T-helper 1 cell treated with Interleukin-12 subunit alpha and Interleukin-12 subunit beta and Interleukin-4 antibody, amounts not matched to agents 30 ng/mL and 1 ng/mL, for 36 hours (primary cell): ENCODE results near the gene S100A4. TPM values are rescaled to one million over a fixed set of nuclear protein-coding genes. Genes with fewer than 3 reads are reported as not detected.

ENCODE experiments used
- intact Hi-C: fragments of 100-400 bp; cut with micrococcal nuclease; formaldehyde crosslinking; loops from one replicate; pipeline ENCODE4 v1.15.1; 2024
- total RNA-seq: library from RNA; stranded (reverse); gene quantifications from 2 replicates; pipeline ENCODE4 v1.2.3, GENCODE V29; 2022

S100A4 gene
- total RNA-seq, 1 donor from 2014 or later, result 762 TPM

DNA sequence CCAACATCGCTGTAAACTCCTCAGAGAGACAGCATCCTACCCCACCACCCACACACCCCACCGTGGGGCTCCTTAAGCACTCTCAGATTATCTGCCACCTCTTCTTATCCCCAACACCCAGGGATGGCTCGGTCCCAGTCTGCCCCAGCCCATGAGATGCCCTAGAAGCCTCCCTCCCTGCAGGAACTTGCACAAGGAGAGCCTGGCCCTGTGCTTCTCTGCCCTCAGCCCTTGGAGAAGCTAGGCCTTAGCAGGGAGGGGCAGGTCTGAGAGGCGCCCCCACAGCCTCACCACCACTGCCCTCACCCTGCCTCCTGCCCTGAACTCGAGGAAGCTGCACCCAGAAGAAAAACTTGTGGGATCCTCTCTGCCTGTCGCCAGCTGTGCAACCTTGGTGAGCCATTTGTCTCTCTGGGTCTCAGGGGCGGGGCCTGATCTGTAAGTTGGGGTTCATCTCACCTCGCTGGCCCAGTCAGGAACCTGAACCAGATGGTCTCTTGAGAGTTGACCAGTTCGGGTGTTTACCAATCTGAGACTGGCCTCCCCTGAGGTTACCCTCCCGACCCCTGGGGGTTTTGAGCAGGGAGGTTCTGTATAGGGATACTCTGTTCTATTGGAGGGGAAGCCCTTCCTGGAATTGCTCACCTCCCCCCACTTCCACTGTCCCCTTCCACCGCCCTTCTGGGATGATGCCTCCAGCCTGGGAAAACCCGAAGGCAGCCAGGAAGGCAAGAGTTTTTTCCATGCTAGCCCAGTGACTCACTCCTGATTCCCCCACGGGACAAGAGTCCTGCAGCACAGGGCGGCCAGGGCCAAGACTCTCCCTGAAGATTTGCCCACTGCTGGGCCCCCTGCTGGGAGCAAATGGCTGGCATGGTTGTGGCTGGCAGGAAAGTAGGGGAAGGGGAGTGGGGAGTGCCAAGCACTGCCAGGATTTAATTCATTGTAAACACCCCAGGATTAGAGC lies 3.4 kb upstream of the S100A4 start, which contains the start of gene S100A3:
TSS of gene S100A3 (minus strand) at position 537 of the 967 bp plus-strand sequence. CDS start 773 bp downstream, outside the sequence.
- intact Hi-C loops, result loop anchor here (5.0 kb wide), 1 partner anchor 178 kb away; the partner anchor contains the start of gene INTS3

DNA sequence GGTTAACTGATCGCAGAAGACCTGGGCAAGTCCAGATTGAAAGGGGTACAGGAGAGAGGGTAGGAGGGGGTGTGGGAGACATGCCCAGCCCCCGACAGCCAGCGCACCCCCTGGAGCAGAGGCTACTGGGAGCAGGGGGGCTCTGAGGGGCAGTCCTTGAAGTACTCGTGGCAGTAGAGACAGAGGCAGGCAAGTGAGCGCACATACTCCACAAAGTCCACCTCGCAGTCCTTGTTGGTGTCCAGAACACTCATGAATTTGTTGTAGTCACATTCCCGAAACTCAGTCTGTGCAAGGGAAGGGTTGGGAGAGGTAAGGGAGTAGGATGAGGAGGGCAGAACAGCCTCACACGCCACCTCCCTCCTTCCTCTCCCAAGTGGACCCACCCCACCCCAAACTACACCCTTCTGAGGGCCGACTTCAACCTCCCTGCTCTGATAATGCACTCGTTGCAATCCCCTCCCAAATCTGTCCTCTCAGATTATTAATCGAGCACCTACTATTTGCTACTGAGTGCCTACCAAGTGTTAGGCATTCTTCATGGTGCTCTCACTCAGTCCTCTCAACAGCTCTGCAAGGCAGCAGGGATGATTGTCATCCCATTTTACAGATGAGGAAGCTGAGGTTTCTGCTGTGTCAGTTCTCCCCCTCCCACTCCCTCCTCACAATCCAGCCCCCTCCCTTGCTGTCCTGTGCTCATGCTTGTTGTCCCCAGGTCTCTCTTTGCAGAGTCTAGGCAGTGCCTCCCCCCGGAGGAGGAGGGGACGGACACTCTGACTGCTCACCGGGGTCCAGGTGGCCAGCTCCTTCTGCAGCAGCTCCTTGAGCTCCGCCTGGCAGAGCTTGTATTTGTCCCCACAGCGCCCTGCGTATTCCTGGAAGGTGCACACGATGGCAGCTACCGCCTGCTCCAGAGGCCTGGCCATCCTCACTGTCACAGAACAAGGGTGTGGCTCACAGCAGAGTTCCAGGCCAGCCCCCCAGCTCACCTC lies 2.2 kb upstream of the S100A4 start:
- intact Hi-C loops, result loop anchor here (5.0 kb wide), 1 partner anchor 179 kb away; the partner anchor contains the start of gene INTS3

GRCh38 chr1:153546796-153547559 lies 1.4 kb upstream of the S100A4 start:
- intact Hi-C loops, result loop anchor here (5.0 kb wide), 1 partner anchor 180 kb away; the partner anchor contains the start of gene INTS3

GRCh38 chr1:153546371-153546770 lies 765 bp upstream of the S100A4 start:
- intact Hi-C loops, result loop anchor here (5.0 kb wide), 1 partner anchor 181 kb away; the partner anchor contains the start of gene INTS3

DNA sequence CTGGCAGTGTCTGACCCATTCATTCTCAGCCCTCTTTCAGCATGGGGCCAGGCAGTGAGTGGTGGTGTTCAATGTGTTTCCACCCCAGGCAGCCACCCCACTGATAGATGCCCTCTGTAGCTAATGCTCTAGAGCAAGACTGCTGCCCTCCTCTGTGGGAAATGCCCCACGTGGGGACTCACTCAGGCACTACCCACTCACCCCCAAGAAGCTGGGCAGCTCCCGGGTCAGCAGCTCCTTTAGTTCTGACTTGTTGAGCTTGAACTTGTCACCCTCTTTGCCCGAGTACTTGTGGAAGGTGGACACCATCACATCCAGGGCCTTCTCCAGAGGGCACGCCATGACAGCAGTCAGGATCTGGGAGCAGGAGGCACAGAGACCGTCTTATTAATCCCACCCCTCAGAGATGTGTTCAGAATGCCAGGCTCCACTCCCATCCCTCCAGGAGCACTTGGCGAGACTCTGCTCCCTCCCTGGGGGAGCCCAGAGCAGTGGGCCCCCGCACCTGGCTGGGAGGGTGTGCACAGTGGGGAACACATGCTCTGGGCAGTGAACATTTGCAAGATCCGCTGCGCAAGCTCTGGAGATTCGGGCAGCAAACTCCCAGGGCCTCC lies 1.0 kb downstream of the S100A4 start:
- intact Hi-C loops, result loop anchor here (1.0 to 5.0 kb wide), 5 partner anchors 8 to 183 kb away; partner anchors contain the start of genes CHTOP and INTS3

- intact Hi-C loops, result no loop called here
Observed at GRCh38 chr1:153543736-153544135, 1.9 kb downstream of the S100A4 start.

DNA sequence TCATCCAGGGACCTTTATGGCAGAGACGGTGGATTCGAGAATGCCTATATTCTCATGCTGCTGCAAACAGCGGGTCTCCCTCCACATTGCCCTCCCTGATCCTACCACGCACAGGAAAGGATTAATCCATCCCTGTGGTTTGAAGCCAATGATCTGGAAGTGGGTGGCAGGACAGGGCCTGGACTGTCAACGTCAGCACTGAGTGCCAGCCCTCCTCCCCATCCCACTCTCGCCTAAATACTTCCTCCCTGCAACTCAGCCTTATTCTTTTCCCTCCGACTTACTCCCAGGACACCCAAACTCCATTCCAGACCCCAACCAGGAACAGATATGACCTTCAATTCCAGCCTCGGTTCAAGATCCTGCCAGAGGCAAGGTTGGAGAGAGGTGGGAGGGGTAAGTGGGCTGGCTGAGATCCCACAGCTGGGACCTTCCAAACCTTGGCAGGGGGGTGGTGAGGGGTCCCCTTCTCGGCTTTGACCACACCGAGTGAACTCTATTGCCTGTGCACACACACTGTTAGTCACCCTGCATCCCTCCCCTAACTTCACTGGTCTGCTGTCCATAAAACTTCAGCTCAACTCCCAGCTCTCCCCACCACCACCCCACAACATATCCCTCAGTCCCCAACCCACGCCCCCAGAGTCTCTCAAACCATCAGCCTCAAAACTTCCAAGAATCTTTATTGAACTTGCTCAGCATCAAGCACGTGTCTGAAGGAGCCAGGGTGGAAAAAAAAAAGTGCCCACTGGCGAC lies 2.5 kb downstream of the S100A4 start:
- intact Hi-C loops, result no loop called here

DNA sequence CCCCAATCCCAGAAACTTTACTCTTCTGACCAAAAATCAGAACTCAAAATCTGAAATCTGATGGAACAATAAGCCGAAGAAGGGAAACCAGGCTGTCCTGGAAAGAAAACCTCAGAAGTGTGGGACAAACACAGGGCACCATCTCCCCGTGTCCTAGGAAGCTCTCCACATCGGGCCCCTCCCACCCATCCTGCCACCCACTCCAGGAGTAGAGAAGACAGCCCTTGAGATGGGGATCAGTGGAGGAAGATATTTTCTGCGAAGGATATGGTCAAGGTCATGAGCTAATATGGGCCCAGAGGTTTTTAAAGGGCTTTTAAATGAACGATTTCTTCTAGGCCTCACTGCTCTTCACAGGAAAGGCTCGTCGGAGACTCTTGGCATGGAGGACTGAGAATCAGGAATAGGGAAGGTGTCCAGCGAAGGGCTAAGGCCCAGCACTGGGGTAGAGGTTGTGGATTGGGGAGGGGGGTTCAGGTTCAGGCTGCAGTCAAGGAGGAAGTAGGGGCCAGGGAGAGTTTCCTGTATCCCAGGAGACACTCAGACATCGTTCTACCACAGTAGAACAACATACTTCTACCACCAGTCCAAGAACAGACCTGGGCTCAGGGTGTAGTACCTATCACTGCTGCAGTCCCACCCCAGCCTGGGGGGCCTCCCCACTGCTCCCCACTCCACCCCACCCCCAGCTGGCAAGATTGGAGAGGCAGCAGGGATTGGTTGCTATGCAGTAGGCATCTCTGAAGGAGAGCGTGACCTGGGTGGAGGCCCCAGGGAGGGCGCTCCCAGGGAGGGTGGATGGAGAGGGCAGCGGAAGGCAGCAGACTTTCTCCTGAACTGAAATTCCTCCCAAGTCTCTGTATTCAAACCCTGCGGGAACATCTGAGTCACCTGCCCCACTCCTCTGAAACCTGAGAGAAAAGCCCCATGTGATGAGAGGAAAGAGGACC lies 3.7 kb downstream of the S100A4 start:
- intact Hi-C loops, result no loop called here

- intact Hi-C loops, result no loop called here
Observed at GRCh38 chr1:153540394-153541361, 4.9 kb downstream of the S100A4 start, which contains the start of gene S100A5. TSS of gene S100A5 (minus strand) at chr1:153540934. CDS start at chr1:153540191, 743 bp downstream.

- intact Hi-C loops, result loop anchor here (10.0 kb wide), 1 partner anchor 425 kb away; the partner anchor contains the start of genes CREB3L4 and SLC39A1
Observed at GRCh38 chr1:153539395-153540093, 6.1 kb downstream of the S100A4 start.

DNA sequence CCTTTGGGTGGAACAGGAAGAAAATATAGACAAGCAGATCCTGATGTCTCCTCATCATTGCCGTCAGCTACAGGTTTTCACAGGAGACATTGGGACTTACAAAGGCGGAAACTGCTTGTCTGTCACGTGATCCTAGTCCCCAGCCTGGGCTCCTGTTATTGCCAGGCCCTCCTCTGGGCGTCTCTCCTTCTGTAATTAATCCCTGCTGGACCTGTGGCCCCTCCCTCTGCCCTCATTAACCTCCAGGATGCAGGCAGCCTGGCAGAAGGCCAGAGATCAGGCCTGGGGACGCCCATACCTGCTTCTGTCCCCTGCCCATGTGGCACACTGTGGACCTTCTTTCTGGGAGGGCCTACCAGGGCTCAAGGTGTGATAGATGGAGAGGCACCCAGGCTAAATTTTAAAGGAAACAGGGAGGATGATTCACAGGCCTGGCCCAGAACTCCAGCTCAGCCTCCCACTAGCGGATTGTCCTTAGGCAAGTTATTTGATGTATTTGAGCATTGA lies 7.2 kb downstream of the S100A4 start:
- intact Hi-C loops, result loop anchor here (10.0 kb wide), 1 partner anchor 426 kb away; the partner anchor contains the start of genes CREB3L4 and SLC39A1

DNA sequence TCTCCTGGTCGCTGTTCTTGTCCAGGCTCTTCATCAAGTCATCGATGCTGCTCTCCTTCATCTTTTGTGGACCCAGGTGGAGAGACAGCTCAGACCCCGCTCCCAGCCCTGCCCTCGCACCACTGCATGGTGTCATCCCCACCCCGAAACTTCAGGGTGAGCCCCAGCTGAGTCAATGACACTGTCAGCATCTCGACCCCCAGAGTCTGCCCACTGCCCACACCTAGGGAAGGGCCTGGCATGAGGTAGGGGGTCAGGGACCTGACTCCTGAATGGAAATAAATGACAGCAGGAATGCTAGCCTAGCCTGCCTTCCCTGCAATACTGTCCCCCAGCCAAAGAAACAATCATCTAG lies 8.3 kb downstream of the S100A4 start:
- intact Hi-C loops, result loop anchor here (10.0 kb wide), 1 partner anchor 427 kb away; the partner anchor contains the start of genes CREB3L4 and SLC39A1

GRCh38 chr1:153536671-153537375 lies 8.8 kb downstream of the S100A4 start:
- intact Hi-C loops, result loop anchor here (1.0 to 10.0 kb wide), 4 partner anchors 8 to 428 kb away; partner anchors contain the start of genes CHTOP, CREB3L4, S100A4 and SLC39A1

DNA sequence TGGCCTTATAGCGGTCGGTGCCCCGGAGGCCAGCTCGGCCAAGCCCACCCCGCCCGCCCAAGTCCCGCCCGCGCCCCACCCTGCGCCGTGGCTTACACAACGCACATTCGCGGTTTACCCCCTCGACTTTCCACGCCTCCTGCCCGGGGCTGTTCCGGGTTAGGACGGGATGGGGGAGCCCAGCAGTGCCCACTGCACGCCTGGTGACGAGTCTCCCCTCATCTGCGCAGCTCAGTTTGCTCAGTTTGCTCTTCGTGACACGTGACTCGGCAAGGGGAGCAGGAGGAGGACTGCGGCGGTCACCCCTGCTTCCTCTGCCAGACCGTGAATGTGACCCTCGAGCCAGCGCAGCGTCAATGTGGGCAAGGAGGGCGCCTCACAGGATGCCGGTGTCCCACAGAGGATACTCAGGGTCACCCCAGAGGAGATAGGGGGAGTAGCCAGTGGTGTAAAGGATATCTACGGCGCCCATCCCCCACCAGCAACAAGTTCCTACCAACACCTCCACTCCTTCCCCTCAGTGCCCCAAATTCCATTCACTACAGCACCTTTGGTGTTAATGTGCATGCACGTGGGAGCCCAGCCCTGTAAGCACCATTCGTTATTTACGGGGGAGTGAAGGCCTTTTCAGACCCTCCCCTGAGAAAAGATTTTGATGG lies 9.5 kb downstream of the S100A4 start:
- intact Hi-C loops, result loop anchor here (1.0 to 10.0 kb wide), 4 partner anchors 9 to 429 kb away; partner anchors contain the start of genes CHTOP, CREB3L4, S100A4 and SLC39A1
